HEK293 (cell line): Measurements from ENCODE around the gene PLS1.

ENCODE experiments used
- CTCF ChIA-PET: fragments of 350-600 bp; formaldehyde crosslinking; extraction: SDS; loops from one replicate; lab custom pipeline; 2021; ENCODE audit warnings: antibody characterized with exemption; lab: Yijun Ruan, JAX
- POLR2A ChIA-PET: fragments of 300-600 bp; formaldehyde crosslinking; extraction: SDS; loops from one replicate; lab custom pipeline; 2020; ENCODE audit warnings: antibody characterized with exemption, inconsistent platforms; lab: Yijun Ruan, JAX
- H3K27ac ChIP-seq: fragments of 200-500 bp; sonication (Bioruptor generic); 2 replicates; pipeline ENCODE4 v1.5.1; 2014; ENCODE audit warnings: low read depth, low read length, control low read depth, inconsistent platforms; ENCODE audit errors: extremely low read depth
- H3K36me3 ChIP-seq, 2 experiments: fragments of 200-500 bp in 1 of 2; sonication (Bioruptor generic) in 1 of 2; 1 replicate in 1 of 2; 2 replicates in 1 of 2; pipeline ENCODE4 v1.5.1; 2014 to 2017; ENCODE audit warnings: inconsistent platforms in 2 of 2, low read length in 2 of 2; ENCODE audit not compliant: control insufficient read depth in 2 of 2, insufficient read depth in 1 of 2
- H3K4me1 ChIP-seq: fragments of 200-500 bp; sonication (Bioruptor generic); 2 replicates; pipeline ENCODE4 v1.5.1; 2014; ENCODE audit warnings: mild to moderate bottlenecking, low read length, inconsistent platforms; ENCODE audit not compliant: control insufficient read depth, insufficient read depth
- H3K4me3 ChIP-seq: 2 replicates; pipeline ENCODE4 v1.5.1; 2011; ENCODE audit warnings: low read depth, mild to moderate bottlenecking, control low read depth, low read length, moderate library complexity
- H3K9me3 ChIP-seq: fragments of 200-500 bp; sonication (Bioruptor generic); 2 replicates; pipeline ENCODE4 v1.5.1; 2014; ENCODE audit warnings: low read depth, low read length, inconsistent platforms; ENCODE audit not compliant: control insufficient read depth, insufficient read depth
- FEZF1 ChIP-seq: fragments of 450-650 bp; formaldehyde crosslinking; IDR thresholded peaks from 2 replicates; pipeline ENCODE4 v1.5.1; 2016; ENCODE audit warnings: missing biosample characterization, missing genetic modification characterization
- KLF1 ChIP-seq: fragments of 450-650 bp; formaldehyde crosslinking; IDR thresholded peaks from 2 replicates; pipeline ENCODE4 v1.5.1; 2016; ENCODE audit warnings: missing biosample characterization, missing genetic modification characterization
- KLF9 ChIP-seq: fragments of 450-650 bp; formaldehyde crosslinking; IDR thresholded peaks from 2 replicates; pipeline ENCODE4 v1.5.1; 2016; ENCODE audit warnings: missing biosample characterization, missing genetic modification characterization, low read depth
- PRDM1 ChIP-seq: fragments of 450-650 bp; formaldehyde crosslinking; IDR thresholded peaks from 2 replicates; pipeline ENCODE4; 2016; ENCODE audit warnings: missing biosample characterization, missing genetic modification characterization
- SP3 ChIP-seq: fragments of 450-650 bp; formaldehyde crosslinking; IDR thresholded peaks from 2 replicates; pipeline ENCODE4 v1.5.1; 2016; ENCODE audit warnings: missing biosample characterization, missing genetic modification characterization
- ZFHX2 ChIP-seq: fragments of 450-650 bp; formaldehyde crosslinking; conservative IDR thresholded peaks from 2 replicates; pipeline ENCODE4 v1.5.1; 2016; ENCODE audit warnings: missing biosample characterization, missing genetic modification characterization
- ZNF133 ChIP-seq: fragments of 450-650 bp; formaldehyde crosslinking; IDR thresholded peaks from 2 replicates; pipeline ENCODE4 v1.5.1; 2016; ENCODE audit warnings: missing biosample characterization, missing genetic modification characterization
- ZNF202 ChIP-seq: fragments of 450-650 bp; formaldehyde crosslinking; IDR thresholded peaks from 2 replicates; pipeline ENCODE4 v1.5.1; 2016; ENCODE audit warnings: missing biosample characterization, missing genetic modification characterization, borderline replicate concordance
- ZNF239 ChIP-seq: fragments of 450-650 bp; formaldehyde crosslinking; IDR thresholded peaks from 2 replicates; pipeline ENCODE4 v1.5.1; 2016; ENCODE audit warnings: missing biosample characterization, missing genetic modification characterization
- ZNF341 ChIP-seq: fragments of 450-650 bp; formaldehyde crosslinking; IDR thresholded peaks from 2 replicates; pipeline ENCODE4; 2016; ENCODE audit warnings: low read depth, missing biosample characterization, missing genetic modification characterization
- ZNF354C ChIP-seq: fragments of 450-650 bp; formaldehyde crosslinking; IDR thresholded peaks from 2 replicates; pipeline ENCODE4 v1.5.1; 2016; ENCODE audit warnings: missing biosample characterization, missing genetic modification characterization, low read depth, borderline replicate concordance
- ZNF501 ChIP-seq: fragments of 450-650 bp; formaldehyde crosslinking; IDR thresholded peaks from 2 replicates; pipeline ENCODE4 v1.5.1; 2016; ENCODE audit warnings: missing biosample characterization, missing genetic modification characterization
- ZNF529 ChIP-seq: fragments of 450-650 bp; formaldehyde crosslinking; IDR thresholded peaks from 2 replicates; pipeline ENCODE4 v1.5.1; 2017; ENCODE audit warnings: missing genetic modification characterization, missing biosample characterization; ENCODE audit not compliant: insufficient replicate concordance
- ZNF544 ChIP-seq: fragments of 450-650 bp; formaldehyde crosslinking; IDR thresholded peaks from 2 replicates; pipeline ENCODE4 v1.5.0; 2017; ENCODE audit warnings: missing biosample characterization, missing genetic modification characterization
- ZNF560 ChIP-seq: fragments of 450-650 bp; formaldehyde crosslinking; IDR thresholded peaks from 2 replicates; pipeline ENCODE4 v1.5.1; 2017; ENCODE audit warnings: missing biosample characterization, missing genetic modification characterization, borderline replicate concordance
- ZNF571 ChIP-seq: fragments of 450-650 bp; formaldehyde crosslinking; IDR thresholded peaks from 2 replicates; pipeline ENCODE4 v1.5.0; 2017; ENCODE audit warnings: missing biosample characterization, missing genetic modification characterization
- ZNF596 ChIP-seq: fragments of 450-650 bp; IDR thresholded peaks from 2 replicates; pipeline ENCODE4 v1.5.0; 2018; ENCODE audit warnings: missing biosample characterization, mild to moderate bottlenecking, missing genetic modification characterization, moderate library complexity
- ZNF626 ChIP-seq: fragments of 450-650 bp; sonication (Bioruptor Pico); formaldehyde crosslinking; IDR thresholded peaks from 2 replicates; pipeline ENCODE4 v1.5.1; 2018; ENCODE audit warnings: missing biosample characterization, missing genetic modification characterization, inconsistent platforms
- ZNF791 ChIP-seq: fragments of 450-650 bp; formaldehyde crosslinking; IDR thresholded peaks from 2 replicates; pipeline ENCODE4 v1.5.1; 2016; ENCODE audit warnings: missing biosample characterization, missing genetic modification characterization
- TF ChIP-seq, protein P1 (sequence below): fragments of 450-650 bp; formaldehyde crosslinking; IDR thresholded peaks from 2 replicates; pipeline ENCODE4 v1.5.1; 2016; ENCODE audit warnings: missing biosample characterization, missing genetic modification characterization
- TF ChIP-seq, protein P2 (sequence below): fragments of 450-650 bp; formaldehyde crosslinking; IDR thresholded peaks from 2 replicates; pipeline ENCODE4 v1.5.1; 2017; ENCODE audit warnings: missing biosample characterization, missing genetic modification characterization

The PLS1 gene

DNA sequence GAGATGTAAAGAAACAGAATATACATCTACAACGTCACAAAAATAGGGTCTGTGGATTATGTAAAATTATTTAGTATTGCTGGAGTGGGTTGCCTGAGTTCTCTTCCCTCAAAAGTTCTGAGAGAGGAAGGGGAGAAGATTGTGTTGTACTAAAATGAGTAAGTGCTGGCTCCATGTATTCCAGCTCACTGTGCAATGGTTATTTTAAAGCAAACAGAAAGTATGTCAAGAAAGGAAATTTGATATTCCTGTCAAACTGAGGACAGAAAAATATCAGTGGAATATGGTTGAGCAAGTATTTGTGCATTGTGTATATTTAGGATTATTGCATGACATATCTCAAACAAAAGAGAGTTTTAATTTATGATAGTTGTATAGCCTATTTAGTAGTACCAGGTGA is 129.8 kb downstream of the PLS1 start:
- Histone ChIP-seq H3K9me3 (no peaks in the 10 kb centered on the region), H3K4me3 (peak overlapping the region; percentile 20), H3K27ac (no peak overlapping the region), H3K36me3 (no peaks in the 10 kb centered on the region), H3K4me1 (no peaks in the 10 kb centered on the region)
- ChIA-PET POLR2A (no interaction called here), CTCF (no interaction called here)
- no peak for TF ChIP-seq FEZF1
- no peak for TF ChIP-seq ZNF133 (tag by site-specific recombination)
- TF ChIP-seq ZNF354C (tag by site-specific recombination): no peak
- TF ChIP-seq PRDM1: no peak
- TF ChIP-seq, protein P1, sequence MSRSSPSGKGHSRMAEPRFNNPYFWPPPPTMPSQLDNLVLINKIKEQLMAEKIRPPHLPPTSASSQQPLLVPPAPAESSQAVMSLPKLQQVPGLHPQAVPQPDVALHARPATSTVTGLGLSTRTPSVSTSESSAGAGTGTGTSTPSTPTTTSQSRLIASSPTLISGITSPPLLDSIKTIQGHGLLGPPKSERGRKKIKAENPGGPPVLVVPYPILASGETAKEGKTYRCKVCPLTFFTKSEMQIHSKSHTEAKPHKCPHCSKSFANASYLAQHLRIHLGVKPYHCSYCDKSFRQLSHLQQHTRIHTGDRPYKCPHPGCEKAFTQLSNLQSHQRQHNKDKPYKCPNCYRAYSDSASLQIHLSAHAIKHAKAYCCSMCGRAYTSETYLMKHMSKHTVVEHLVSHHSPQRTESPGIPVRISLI (tag by site-specific recombination): no peak
- TF ChIP-seq ZNF341 (tag by site-specific recombination): no peak
- no peak for TF ChIP-seq ZNF544 (tag by site-specific recombination)
- TF ChIP-seq, protein P2, sequence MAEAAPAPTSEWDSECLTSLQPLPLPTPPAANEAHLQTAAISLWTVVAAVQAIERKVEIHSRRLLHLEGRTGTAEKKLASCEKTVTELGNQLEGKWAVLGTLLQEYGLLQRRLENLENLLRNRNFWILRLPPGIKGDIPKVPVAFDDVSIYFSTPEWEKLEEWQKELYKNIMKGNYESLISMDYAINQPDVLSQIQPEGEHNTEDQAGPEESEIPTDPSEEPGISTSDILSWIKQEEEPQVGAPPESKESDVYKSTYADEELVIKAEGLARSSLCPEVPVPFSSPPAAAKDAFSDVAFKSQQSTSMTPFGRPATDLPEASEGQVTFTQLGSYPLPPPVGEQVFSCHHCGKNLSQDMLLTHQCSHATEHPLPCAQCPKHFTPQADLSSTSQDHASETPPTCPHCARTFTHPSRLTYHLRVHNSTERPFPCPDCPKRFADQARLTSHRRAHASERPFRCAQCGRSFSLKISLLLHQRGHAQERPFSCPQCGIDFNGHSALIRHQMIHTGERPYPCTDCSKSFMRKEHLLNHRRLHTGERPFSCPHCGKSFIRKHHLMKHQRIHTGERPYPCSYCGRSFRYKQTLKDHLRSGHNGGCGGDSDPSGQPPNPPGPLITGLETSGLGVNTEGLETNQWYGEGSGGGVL (tag by site-specific recombination): no peak
- TF ChIP-seq KLF1: no peak
- no peak for TF ChIP-seq ZNF239 (tag by site-specific recombination)
- no peak for TF ChIP-seq ZNF571 (tag by site-specific recombination)

DNA sequence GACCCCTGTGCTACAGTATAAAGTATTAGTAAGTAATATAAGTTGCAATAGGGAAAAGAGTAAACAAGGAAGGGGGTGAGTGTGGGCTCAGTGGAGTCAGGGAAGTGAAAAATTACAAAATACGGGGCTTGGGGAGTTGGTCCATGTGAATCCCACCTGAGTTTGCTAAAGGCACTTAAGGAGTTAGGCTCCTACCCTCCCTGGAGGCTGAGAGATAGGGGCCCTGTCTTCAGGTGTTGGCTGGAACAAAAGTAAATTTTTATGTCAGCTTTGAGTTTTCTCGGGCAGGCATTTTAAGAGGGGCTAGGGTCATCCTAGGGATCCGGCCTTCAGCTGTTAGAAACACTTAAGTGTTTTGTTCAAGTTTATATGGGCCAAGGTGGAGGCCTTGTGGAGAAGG is 135.9 kb downstream of the PLS1 start:
- Histone ChIP-seq H3K9me3 (no peaks in the 10 kb centered on the region), H3K4me1 (no peaks in the 10 kb centered on the region), H3K4me3 (no peak overlapping the region)
- no peak for TF ChIP-seq ZNF544 (tag by site-specific recombination)
- no peak for TF ChIP-seq ZNF202 (tag by site-specific recombination)
- no peak for TF ChIP-seq KLF9 (tag by site-specific recombination)
- TF ChIP-seq ZNF596 (tag by site-specific recombination): no peak
- TF ChIP-seq, all 188 proteins: peak for 0
- Histone ChIP-seq H3K36me3 (no peaks in the 10 kb centered on the region), H3K27ac (no peak overlapping the region)
- ChIA-PET CTCF (interaction anchor here (0.6 to 0.7 kb wide), 2 partner anchors 146 to 1290 kb away, joined by 3 to 4 read pairs; no protein-coding TSS in a partner anchor), POLR2A (no interaction called here)

DNA sequence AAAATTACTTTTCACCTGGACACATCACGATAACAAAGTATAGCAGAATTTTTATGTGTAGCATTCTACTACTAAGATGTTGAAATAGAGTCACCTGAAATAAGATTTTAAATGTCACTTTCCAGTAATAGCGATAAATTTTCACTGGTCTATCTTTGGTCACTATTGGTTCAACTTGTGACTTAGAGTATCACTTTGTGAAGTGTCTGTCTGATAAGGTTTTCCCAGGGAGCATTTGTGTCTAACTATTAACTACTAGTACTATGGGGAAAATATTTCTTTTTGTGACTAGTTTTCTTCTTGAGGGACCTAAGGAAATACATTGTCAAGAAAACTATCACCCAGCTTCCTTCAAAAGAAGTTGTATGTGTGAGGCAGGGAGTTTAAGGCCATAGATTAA is 138.6 kb downstream of the PLS1 start:
- no peaks in the 10 kb centered on the region for H3K36me3 ChIP-seq
- CTCF ChIA-PET: no interaction called here
- TF ChIP-seq ZNF560: no peak
- no peak for TF ChIP-seq SP3
- TF ChIP-seq ZNF626 (tag by site-specific recombination): no peak
- TF ChIP-seq ZNF501 (tag by site-specific recombination): no peak
- no peak for TF ChIP-seq ZFHX2 (tag by site-specific recombination)
- TF ChIP-seq ZNF791 (tag by site-specific recombination): no peak
- no peak for TF ChIP-seq ZNF529 (tag by site-specific recombination)
- TF ChIP-seq, all 188 proteins: peak for 0
- H3K4me3 ChIP-seq: no peak overlapping the region
- POLR2A ChIA-PET: no interaction called here
- H3K27ac ChIP-seq: no peak overlapping the region
- no peaks in the 10 kb centered on the region for H3K4me1 ChIP-seq
- H3K9me3 ChIP-seq: no peaks in the 10 kb centered on the region
